ENCODE results near the gene AATF.

GRCh38 chr17:36929851-36930582 lies 18.7 kb upstream of the AATF start:
- no peak for TF ChIP-seq RAD21 (conservative IDR thresholded peaks at IDR 0.05 in 1 of 2, IDR thresholded peaks at IDR 0.05 in 1 of 2)
- TF ChIP-seq CTCF (IDR thresholded peaks at IDR 0.05), result no peak
- TF ChIP-seq JUN (IDR thresholded peaks at IDR 0.05), result no peak
- no peak for TF ChIP-seq PHF8 (IDR thresholded peaks at IDR 0.05; ENCODE audit: borderline replicate concordance, low read depth)
- TF ChIP-seq TP53 (CRISPR knock-in tag; IDR thresholded peaks at IDR 0.05), result no peak
- TF ChIP-seq POLR2A (IDR thresholded peaks at IDR 0.05; ENCODE audit: low read length), result no peak
- TF ChIP-seq POLR2AphosphoS2 (conservative IDR thresholded peaks at IDR 0.05; ENCODE audit: low read length), result no peak
- TF ChIP-seq EHMT2 (IDR thresholded peaks at IDR 0.05; ENCODE audit: low read depth), result no peak
- no peak for TF ChIP-seq HOXA7 (CRISPR knock-in tag; IDR thresholded peaks at IDR 0.05)
